ENCODE data around the gene PAXIP1.

GRCh38 chr7:154986200-154986945 is 16.6 kb downstream of the PAXIP1 start:
- TF ChIP-seq CHD2 (IDR thresholded peaks at IDR 0.05; ENCODE audit: borderline replicate concordance, low read depth, low read length) (no peak), CTCF (IDR thresholded peaks at IDR 0.05 in 2 of 3, conservative IDR thresholded peaks at IDR 0.05 in 1 of 3; ENCODE audit: control insufficient read depth in 2 of 3, extremely low read depth in 1 of 3, insufficient read depth in 1 of 3, low read depth in 3 of 3, low read length in 3 of 3) (no peak), PBX3 (IDR thresholded peaks at IDR 0.05; ENCODE audit: insufficient replicate concordance, low read depth, low read length) (no peak), CEBPB (IDR thresholded peaks at IDR 0.05; ENCODE audit: borderline replicate concordance in 1 of 2, low read depth in 2 of 2, low read length in 2 of 2) (no peak), RUNX3 (IDR thresholded peaks at IDR 0.05; ENCODE audit: low read length) (no peak), POLR2A (IDR thresholded peaks at IDR 0.05; ENCODE audit: low read depth, low read length) (no peak), TCF12 (IDR thresholded peaks at IDR 0.05; ENCODE audit: low read depth, low read length) (no peak), FOXK2 (IDR thresholded peaks at IDR 0.05) (no peak), EGR1 (IDR thresholded peaks at IDR 0.05; ENCODE audit: borderline replicate concordance in 1 of 2, low read depth in 2 of 2, low read length in 2 of 2) (no peak), RAD21 (IDR thresholded peaks at IDR 0.05; ENCODE audit: insufficient read depth, low read depth, low read length) (no peak), YY1 (IDR thresholded peaks at IDR 0.05; ENCODE audit: low read depth, low read length) (no peak), ZNF687 (IDR thresholded peaks at IDR 0.05) (no peak), TAF1 (IDR thresholded peaks at IDR 0.05; ENCODE audit: borderline replicate concordance, low read depth, low read length) (no peak)

All from GM12878 (cell line).